GM21619 (cell line): ENCODE data around the gene ABCF3.

Experiments used
- ATAC-seq: cut with Tn5 transposase; IDR thresholded peaks from one replicate; pipeline ENCODE4 v1.9.1; 2021; ENCODE audit not compliant: unreplicated experiment

ABCF3 gene

DNA sequence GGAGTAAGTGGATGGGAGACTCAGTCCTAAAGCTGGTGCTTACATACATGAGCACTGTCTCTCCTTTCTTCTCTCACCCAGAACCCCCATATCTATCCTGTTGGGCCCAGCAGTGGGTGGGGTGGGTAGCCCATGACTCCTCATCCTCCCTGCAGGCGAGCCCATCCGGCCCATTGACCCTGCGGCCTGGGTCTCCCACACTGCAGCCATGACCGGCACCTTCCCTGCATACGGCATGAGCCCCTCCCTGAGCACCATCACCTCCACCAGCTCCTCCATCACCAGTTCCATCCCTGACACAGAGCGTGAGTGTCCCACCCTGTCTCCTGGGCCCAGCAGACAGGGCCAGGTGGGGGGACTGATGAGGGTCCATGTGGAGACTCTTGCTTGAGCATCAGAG is 19.3 kb upstream of the ABCF3 start:
- ATAC-seq: no peak

DNA sequence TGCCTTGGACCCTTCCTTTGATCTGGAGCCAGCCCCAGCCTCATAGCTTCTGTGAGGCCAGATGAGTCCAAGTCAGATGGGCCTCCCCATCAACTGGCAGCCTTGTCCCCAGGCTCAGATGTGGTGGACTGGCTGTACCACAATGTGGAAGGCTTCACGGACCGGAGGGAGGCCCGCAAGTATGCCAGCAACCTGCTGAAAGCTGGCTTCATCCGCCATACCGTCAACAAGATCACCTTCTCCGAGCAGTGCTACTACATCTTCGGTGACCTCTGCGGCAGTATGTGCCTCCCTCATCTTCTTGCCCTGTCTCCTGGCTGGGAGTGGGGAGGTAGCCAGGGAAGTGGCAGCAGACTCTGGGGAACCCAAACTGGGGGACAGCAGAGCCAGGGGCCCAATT is 18.2 kb upstream of the ABCF3 start:
- no peak for ATAC-seq

DNA sequence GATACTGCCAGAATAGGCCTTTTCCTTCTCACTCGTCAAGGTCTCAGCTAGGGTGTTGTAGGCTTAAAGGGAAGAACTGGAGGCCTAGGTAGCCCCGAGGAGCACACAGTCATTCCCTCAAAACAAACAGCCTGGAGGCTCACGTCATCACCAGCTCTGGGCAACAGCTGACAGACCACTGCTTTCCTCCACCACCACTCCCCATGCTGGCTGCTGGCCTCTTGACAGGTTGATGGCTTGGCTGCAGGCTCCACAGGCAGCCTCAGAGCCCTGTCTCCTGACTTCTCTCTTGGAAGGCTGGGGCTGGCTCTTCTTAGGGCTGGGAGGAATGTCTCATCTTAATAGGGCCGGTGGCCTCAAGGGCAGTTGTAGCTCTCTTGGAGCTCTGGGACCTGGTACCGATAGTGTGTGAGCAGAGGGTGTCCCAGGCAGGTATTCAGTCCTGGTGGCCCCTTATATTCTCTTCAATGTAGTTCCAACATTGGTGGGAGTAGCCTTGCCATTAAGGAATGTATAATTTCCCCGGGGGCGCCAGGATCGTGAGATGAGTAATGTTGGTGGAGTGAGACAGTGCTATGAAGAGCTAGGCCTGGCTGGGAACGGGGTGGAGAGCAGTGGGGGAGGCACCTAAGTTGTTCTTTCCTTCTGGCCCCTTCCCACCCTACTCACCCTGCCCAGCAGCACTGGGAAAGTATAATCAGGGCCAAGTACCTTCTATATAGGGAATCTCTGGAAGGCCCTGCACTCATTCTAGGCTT is 17.5 kb upstream of the ABCF3 start:
- ATAC-seq: no peak

- no peak for ATAC-seq
These were observed 15.8 kb upstream of the ABCF3 start for GRCh38 chr3:184169896-184170875.

DNA sequence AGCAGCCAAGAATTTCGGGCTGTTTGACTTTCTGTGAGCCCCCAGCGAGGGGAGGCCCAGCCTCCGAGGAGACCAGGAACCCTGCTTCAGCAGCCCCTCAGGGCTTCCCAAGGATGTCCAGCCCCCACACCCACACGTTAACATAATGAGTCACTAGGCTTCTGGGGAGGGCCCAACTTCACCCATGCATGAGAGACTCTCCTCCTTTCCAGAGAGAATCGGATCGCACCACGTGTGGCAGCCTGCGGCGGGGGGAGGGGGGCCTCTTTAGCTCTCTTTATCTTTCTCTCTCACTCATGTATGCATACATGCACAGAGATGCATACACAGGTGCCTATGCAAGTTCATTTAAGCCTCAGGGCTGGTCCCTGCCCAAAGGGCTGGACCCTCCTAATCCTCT is 14.4 kb upstream of the ABCF3 start:
- no peak for ATAC-seq

DNA sequence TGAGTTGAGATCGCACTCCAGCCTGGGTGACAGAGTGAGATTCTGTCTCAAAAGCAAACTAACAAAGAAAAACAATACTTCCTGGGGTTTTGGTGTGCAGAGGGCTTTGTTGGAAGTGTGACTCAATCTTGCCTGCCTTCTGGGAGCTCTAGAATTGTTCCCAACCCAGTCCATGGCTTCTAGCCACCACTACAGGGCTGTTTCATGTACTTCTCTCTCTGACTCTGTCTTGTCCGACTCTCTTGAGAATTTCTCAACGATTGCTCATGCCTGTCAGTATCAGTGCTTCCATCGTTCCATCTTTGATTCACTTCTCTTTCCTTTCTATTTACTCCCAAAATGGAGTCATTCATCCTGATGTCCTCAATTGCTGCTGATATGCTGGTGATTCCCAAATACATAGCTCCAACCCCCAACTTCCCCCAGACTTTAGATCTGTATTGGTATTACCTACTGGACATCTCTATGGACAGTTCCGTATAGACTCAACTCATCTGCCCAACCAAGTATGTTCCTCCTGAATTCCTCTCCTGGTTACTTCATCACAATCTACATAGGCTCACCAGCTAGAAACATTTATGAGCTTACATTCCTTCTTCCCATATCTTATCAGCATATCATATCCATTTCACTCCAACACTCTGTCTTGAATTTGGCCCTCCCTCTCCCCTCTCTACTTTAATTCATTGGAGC is 13.2 kb upstream of the ABCF3 start:
- ATAC-seq: no peak

GRCh38 chr3:184173374-184173722 is 12.7 kb upstream of the ABCF3 start:
- ATAC-seq: no peak

DNA sequence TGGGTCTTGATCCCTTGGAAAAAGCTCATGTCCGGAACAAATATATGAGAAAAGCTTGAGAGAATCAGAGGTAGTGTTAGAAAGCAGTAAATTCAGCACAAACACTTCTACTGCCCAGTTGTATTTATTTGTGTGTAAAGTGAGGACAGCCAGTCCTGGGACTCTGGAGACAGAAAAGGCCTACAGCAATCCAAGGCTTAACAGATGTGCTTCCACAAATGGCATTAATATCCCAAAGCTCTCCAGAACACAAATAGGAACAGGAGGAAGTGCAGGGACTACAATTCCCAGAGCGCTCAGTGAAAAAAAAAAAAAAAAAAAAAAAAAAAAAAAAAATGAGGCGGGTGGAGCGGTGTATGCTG is 11.7 kb upstream of the ABCF3 start:
- no peak for ATAC-seq

DNA sequence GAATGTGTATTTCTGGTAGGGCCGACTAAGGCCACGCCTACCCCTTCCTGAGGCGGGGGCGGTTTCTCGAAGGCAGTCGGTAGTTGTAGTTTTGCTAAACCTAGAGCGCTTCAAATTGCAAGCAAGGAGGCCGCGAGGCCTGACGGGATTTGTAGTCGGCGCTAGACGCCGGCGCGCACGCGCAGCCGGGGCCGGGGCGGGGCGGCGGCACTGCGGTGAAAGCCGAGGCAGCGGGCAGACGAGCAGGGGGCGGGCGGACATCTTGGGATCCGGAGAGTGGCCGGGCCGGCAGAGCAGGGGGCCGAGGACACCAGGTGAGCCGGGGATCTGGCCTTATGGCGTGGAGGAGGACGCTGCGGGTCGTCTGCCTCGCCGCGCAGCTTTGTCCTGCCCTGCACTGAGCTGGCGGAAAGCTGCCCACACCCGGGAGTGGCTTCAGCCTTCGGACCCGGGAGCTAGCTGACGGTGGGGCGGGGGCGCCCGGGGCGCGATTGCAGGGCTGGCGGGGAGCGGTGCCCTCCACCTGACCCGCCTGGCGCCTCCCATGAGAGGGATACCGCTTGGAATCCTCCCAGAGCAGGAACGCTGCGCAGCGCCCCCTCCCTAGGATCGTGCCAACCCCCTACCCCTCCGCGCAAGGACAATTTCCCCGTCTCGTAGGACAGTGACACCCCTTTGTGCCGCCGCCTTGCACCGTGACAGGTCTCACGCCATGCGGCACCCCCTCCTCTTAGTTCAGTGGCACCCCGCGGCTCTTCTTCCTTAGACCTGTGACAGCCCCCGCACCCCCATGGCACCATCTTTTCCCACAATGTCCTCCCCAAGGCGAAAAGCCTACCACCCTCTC is 11.1 kb upstream of the ABCF3 start, which contains the start of gene AP2M1:
AP2M1 (plus strand) TSS at position 210 of the 847 bp plus-strand sequence. CDS start 2,139 bp downstream, outside the sequence.
- ATAC-seq: peak; percentile 97

- no peak for ATAC-seq
These were observed 10.5 kb upstream of the ABCF3 start for GRCh38 chr3:184175506-184175905.

- no peak for ATAC-seq
These were observed 10.0 kb upstream of the ABCF3 start for GRCh38 chr3:184175981-184176376.

GRCh38 chr3:184176377-184177330 is 9.3 kb upstream of the ABCF3 start:
- no peak for ATAC-seq

DNA sequence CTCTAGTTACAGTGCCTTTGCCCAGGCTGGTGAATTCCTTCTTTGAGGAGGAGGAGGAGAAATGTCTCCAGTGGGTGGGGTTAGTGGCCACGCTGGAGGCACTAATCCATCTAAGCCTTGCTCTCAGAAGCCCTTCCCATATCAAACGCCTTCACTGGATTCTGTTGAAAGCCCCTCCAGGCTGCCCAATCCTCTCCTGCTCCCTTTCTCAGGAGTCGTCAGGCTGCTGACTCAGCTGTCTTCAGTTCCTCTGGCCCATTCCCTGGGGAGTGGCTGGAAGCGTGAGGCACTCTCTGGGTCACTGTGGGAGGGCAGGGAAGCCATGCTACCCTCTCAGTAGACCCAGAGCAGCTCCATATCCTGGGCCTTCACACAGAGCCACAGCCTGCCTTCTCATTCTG is 8.7 kb upstream of the ABCF3 start:
- no peak for ATAC-seq

DNA sequence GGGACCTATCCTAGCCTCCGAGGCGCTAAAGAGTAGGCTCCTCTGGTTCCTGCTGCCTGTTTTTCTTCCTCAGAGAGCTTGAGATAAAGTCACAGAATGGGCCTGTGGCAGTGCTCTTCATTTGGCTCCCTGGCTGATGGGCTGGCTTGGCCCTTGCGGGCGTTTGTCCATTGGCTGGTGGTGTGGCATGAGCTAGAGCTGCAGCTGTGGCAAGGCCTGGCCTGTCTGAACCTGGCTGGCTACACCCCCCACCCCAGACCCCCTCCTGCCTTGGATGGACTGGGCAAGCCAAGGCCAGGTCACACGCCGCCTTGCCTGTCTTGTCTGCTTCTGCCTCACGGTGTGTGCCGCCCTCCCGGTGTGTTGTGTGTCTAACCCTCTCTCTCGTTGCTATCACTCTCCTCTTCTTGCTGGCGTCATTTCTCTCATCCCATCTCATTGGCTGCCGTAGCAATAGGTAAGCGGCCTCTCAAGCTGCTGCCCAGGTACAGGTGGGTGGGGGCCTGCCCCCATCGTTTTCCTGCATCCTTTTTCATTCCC is 8.2 kb upstream of the ABCF3 start:
- ATAC-seq: no peak

- no peak for ATAC-seq
These were observed 7.4 kb upstream of the ABCF3 start for GRCh38 chr3:184178521-184179138.

DNA sequence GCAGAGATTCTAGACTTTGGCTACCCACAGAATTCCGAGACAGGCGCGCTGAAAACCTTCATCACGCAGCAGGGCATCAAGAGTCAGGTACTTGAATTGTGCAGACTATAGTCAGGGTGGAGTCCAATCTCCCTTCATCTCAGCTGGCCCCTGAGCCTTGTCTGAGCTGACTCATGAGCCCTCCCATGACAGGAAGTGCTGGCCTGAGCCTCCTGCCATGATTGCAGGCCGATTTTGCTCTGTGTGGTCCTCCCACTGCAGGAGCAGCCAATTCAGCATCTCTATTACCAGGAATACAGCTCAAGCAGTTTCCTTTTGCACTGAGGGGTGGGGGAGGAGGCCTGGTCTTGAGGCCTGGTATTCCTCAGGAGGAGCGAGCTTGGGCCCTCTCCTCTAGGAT is 5.8 kb upstream of the ABCF3 start:
- no peak for ATAC-seq

GRCh38 chr3:184181596-184181995 is 4.4 kb upstream of the ABCF3 start:
- ATAC-seq: no peak

GRCh38 chr3:184183679-184184078 is 2.3 kb upstream of the ABCF3 start:
- ATAC-seq: no peak
